CD14-positive monocyte (primary cell): Measurements from ENCODE around the gene SLC25A30. TPM values are rescaled to one million over a fixed set of nuclear protein-coding genes. Genes with fewer than 3 reads are reported as not detected.
"Not testable (repeated sequence)": the region's sequence is repeated elsewhere in the genome, so short reads cannot be mapped to it uniquely, and the experiment has no call there.

Experiments used
- DNase-seq, 3 donors: peaks; one replicate each; pipeline ENCODE4 v3.0.0-alpha.2; 2011 to 2022
- H2AFZ ChIP-seq: 2 replicates; pipeline ENCODE4 v1.6.0; 2012; ENCODE audit warnings: mild to moderate bottlenecking, low read depth, low read length, inconsistent platforms; ENCODE audit not compliant: insufficient read depth, poor library complexity, severe bottlenecking
- H3K27ac ChIP-seq, 2 donors: 1 replicate in 1 of 2; 2 replicates in 1 of 2; pipeline ENCODE4 v1.5.1; 2012 to 2013; ENCODE audit warnings: low read length in 2 of 2, control low read depth in 1 of 2, inconsistent platforms in 1 of 2, low read depth in 1 of 2, mild to moderate bottlenecking in 1 of 2
- H3K27me3 ChIP-seq, 2 donors: one replicate each; pipeline versions ENCODE4 v1.6.0 to v1.6.1; 2011 to 2013; ENCODE audit warnings: low read length in 2 of 2; ENCODE audit not compliant: control insufficient read depth in 2 of 2, insufficient read depth in 2 of 2
- H3K36me3 ChIP-seq, 2 donors: replicated peaks in 1 of 2; 1 replicate in 1 of 2; 2 replicates in 1 of 2; pipeline versions ENCODE4 v1.5.1 to v1.6.1; 2012 to 2013; ENCODE audit warnings: low read length in 2 of 2, control low read depth in 1 of 2, inconsistent platforms in 1 of 2, mild to moderate bottlenecking in 1 of 2; ENCODE audit not compliant: insufficient read depth in 2 of 2, control insufficient read depth in 1 of 2
- H3K4me1 ChIP-seq, 2 donors: 1 replicate in 1 of 2; 2 replicates in 1 of 2; pipeline versions ENCODE4 v1.5.1 to v1.6.1; 2012 to 2013; ENCODE audit warnings: low read length in 2 of 2, control low read depth in 1 of 2, inconsistent platforms in 1 of 2, mild to moderate bottlenecking in 1 of 2, moderate library complexity in 1 of 2; ENCODE audit not compliant: insufficient read depth in 2 of 2, control insufficient read depth in 1 of 2
- H3K4me2 ChIP-seq: replicated peaks from 2 replicates; pipeline ENCODE3; 2012; ENCODE audit warnings: low read length, moderate library complexity, mild to moderate bottlenecking; ENCODE audit not compliant: poor library complexity, severe bottlenecking; ENCODE audit errors: extremely low read depth
- H3K4me3 ChIP-seq, 3 experiments: fragments of 200-600 bp in 1 of 3; sonication (generic) in 1 of 3; replicated peaks in 1 of 3; 1 replicate in 2 of 3; 2 replicates in 1 of 3; pipeline ENCODE4 v1.5.1; 2011 to 2013; ENCODE audit warnings: low read length in 3 of 3, mild to moderate bottlenecking in 3 of 3, control low read depth in 2 of 3, low read depth in 2 of 3, inconsistent platforms in 1 of 3, moderate library complexity in 1 of 3
- H3K79me2 ChIP-seq: 2 replicates; pipeline ENCODE4 v1.6.0; 2012; ENCODE audit warnings: mild to moderate bottlenecking, control low read depth, inconsistent platforms, low read length, moderate library complexity; ENCODE audit not compliant: insufficient read depth
- H3K9ac ChIP-seq: 2 replicates; pipeline ENCODE4 v1.6.0; 2017; ENCODE audit warnings: low read length, mild to moderate bottlenecking; ENCODE audit not compliant: insufficient read depth, poor library complexity, severe bottlenecking
- H3K9me3 ChIP-seq, 2 donors: replicated peaks in 1 of 2; 1 replicate in 1 of 2; 2 replicates in 1 of 2; pipeline versions ENCODE4 v1.5.1 to v1.6.1; 2012 to 2013; ENCODE audit warnings: low read length in 2 of 2, control low read depth in 1 of 2; ENCODE audit not compliant: control insufficient read depth in 1 of 2, insufficient read depth in 1 of 2
- H4K20me1 ChIP-seq: 2 replicates; pipeline ENCODE4 v1.6.0; 2012; ENCODE audit warnings: mild to moderate bottlenecking, low read length, control low read depth, moderate library complexity; ENCODE audit not compliant: insufficient read depth
- H3K27ac Mint-ChIP-seq, 7 donors: one replicate each; pipeline ENCODE4 v1.8.0; 2020; ENCODE audit warnings: mild to moderate bottlenecking in 7 of 7, mixed read lengths in 7 of 7, moderate library complexity in 6 of 7, inconsistent platforms in 2 of 7
- H3K27me3 Mint-ChIP-seq, 3 donors: one replicate each; pipeline ENCODE4 v1.8.0; 2021 to 2022; ENCODE audit warnings: low read depth in 3 of 3, mild to moderate bottlenecking in 3 of 3, mixed read lengths in 3 of 3, moderate library complexity in 3 of 3, inconsistent platforms in 1 of 3
- H3K36me3 Mint-ChIP-seq, 2 donors: one replicate each; pipeline ENCODE4 v1.8.0; 2020; ENCODE audit warnings: mixed read lengths in 2 of 2, inconsistent platforms in 1 of 2, mild to moderate bottlenecking in 1 of 2
- H3K4me1 Mint-ChIP-seq: one replicate; pipeline ENCODE4 v1.8.0; 2020; ENCODE audit warnings: mild to moderate bottlenecking, mixed read lengths
- H3K4me3 Mint-ChIP-seq, 2 donors: one replicate each; pipeline ENCODE4 v1.8.0; 2020; ENCODE audit warnings: mild to moderate bottlenecking in 2 of 2, mixed read lengths in 2 of 2, moderate library complexity in 1 of 2
- H3K9me3 Mint-ChIP-seq, 7 donors: one replicate each; pipeline ENCODE4 v1.8.0; 2020 to 2022; ENCODE audit warnings: mixed read lengths in 7 of 7, mild to moderate bottlenecking in 6 of 7, moderate library complexity in 6 of 7, inconsistent platforms in 2 of 7
- CTCF ChIP-seq: fragments of 200-600 bp; IDR thresholded peaks from one replicate; pipeline ENCODE4 v1.8.0; 2022; ENCODE audit warnings: antibody characterized with exemption, mild to moderate bottlenecking
- WGBS: methylation state at CpG from one replicate; pipeline ENCODE4 v1.1.5; 2013; ENCODE audit warnings: missing lambda C conversion rate; ENCODE audit not compliant: insufficient coverage; 5-methylcytosine and 5-hydroxymethylcytosine counted together
- intact Hi-C, 2 donors: fragments of 100-400 bp; cut with micrococcal nuclease; formaldehyde crosslinking; loops; one replicate each; pipeline versions ENCODE4 v1.15.0 to v1.15.1; 2023
- polyA plus RNA-seq, 3 donors: library from polyadenylated mRNA; depleted of rRNA in 1 of 3; unstranded in 2 of 3; stranded (reverse) in 1 of 3; fragments of 300-500 nt in 2 of 3; fragments of >200 nt in 1 of 3; fragmentation: Illumina TruSeq in 2 of 3; gene quantifications; 1 replicate in 2 of 3; 2 replicates in 1 of 3; pipeline ENCODE4 v1.2.3, GENCODE V29; 2012 to 2021

Gene SLC25A30
- polyA plus RNA-seq, 3 donors = 0.92 to 14.0 (median 2.3) TPM

- Mint-ChIP-seq H3K9me3 (peaks cover 0 to 5% (median 5%) of the 10 kb centered on the region in 7 donors), H3K4me1 (peaks cover 9% of the 10 kb centered on the region), H3K4me3 (no peak overlapping the region), H3K27ac (peak overlapping the region in 1 of 7 donors; percentile 9), H3K27me3 (peaks cover 0 to 2% (median 0%) of the 10 kb centered on the region in 3 donors), H3K36me3 (peaks cover 53 to 58% of the 10 kb centered on the region in 2 donors)
- H3K27ac ChIP-seq = no peak overlapping the region
- H3K4me1 ChIP-seq = no peaks in the 10 kb centered on the region
- no peak overlapping the region for H2AFZ ChIP-seq
- no peak for DNase-seq
- no peaks in the 10 kb centered on the region for H3K79me2 ChIP-seq
- no peak for TF ChIP-seq CTCF
- no peak overlapping the region for H3K4me3 ChIP-seq
- H4K20me1 ChIP-seq = no peaks in the 10 kb centered on the region
- H3K27me3 ChIP-seq = no peaks in the 10 kb centered on the region
- 90% methylated on average over 2 of the region's 6 CpGs for WGBS
- intact Hi-C loops = loop anchor here in 1 of 2 donors (2.0 kb wide), 1 partner anchor 13 kb away; no protein-coding TSS in a partner anchor
- no peak overlapping the region for H3K9ac ChIP-seq
- H3K4me2 ChIP-seq = no peak overlapping the region
- H3K36me3 ChIP-seq = peaks cover 31 to 70% of the 10 kb centered on the region in 2 donors
- H3K9me3 ChIP-seq = peaks cover 0 to 2% of the 10 kb centered on the region in 2 donors
Observed at GRCh38 chr13:45391926-45392325, 26.2 kb downstream of the SLC25A30 start.

- H3K27ac ChIP-seq, H3K9ac ChIP-seq, H3K9me3 ChIP-seq, H3K27ac Mint-ChIP-seq, DNase-seq, H3K4me1 ChIP-seq, H3K27me3 ChIP-seq, H3K79me2 ChIP-seq, H4K20me1 ChIP-seq, H3K4me3 ChIP-seq, H3K4me1 Mint-ChIP-seq, H3K9me3 Mint-ChIP-seq, H2AFZ ChIP-seq, H3K4me2 ChIP-seq, H3K4me3 Mint-ChIP-seq, H3K27me3 Mint-ChIP-seq, intact Hi-C loops: not testable (repeated sequence)
- 92% methylated on average over 2 of the region's 37 CpGs for WGBS
- H3K36me3 Mint-ChIP-seq = peaks cover 49 to 53% of the 10 kb centered on the region in 2 donors
- peaks cover 24 to 62% of the 10 kb centered on the region in 2 donors for H3K36me3 ChIP-seq
Observed at GRCh38 chr13:45391128-45391527, 27.0 kb downstream of the SLC25A30 start.

GRCh38 chr13:45390348-45390747 lies 27.8 kb downstream of the SLC25A30 start:
- not testable (repeated sequence) for H3K79me2 ChIP-seq, H3K9me3 Mint-ChIP-seq
- peak overlapping the region in 1 of 7 donors; percentile 6 for H3K27ac Mint-ChIP-seq

More at GRCh38 chr13:45390348-45390747, 27.8 kb downstream of the SLC25A30 start:
- H3K9me3 ChIP-seq, H4K20me1 ChIP-seq, DNase-seq, H3K4me3 ChIP-seq, H3K27me3 ChIP-seq, H3K9ac ChIP-seq, H3K4me1 Mint-ChIP-seq, H3K4me1 ChIP-seq, intact Hi-C loops, H3K4me3 Mint-ChIP-seq, H3K4me2 ChIP-seq, H3K27me3 Mint-ChIP-seq, H2AFZ ChIP-seq, H3K27ac ChIP-seq: not testable (repeated sequence)
- peaks cover 41 to 46% of the 10 kb centered on the region in 2 donors for H3K36me3 Mint-ChIP-seq
- 98% methylated on average over 6 of the region's 9 CpGs for WGBS
- H3K36me3 ChIP-seq = peaks cover 16 to 54% of the 10 kb centered on the region in 2 donors
